HG02852 (cell line): ENCODE data around the gene KANSL2.
A peak's percentile ranks its signal among the peaks of the same experiment; 100 is the strongest.
"Not testable (repeated sequence)": the region's sequence is repeated elsewhere in the genome, so short reads cannot be mapped to it uniquely, and the experiment has no call there.

ENCODE experiments used
- ATAC-seq: cut with Tn5 transposase; IDR thresholded peaks from one replicate; pipeline ENCODE4 v1.9.1; 2021; ENCODE audit warnings: mild to moderate bottlenecking, moderate library complexity; ENCODE audit not compliant: unreplicated experiment

KANSL2 gene, protein sequence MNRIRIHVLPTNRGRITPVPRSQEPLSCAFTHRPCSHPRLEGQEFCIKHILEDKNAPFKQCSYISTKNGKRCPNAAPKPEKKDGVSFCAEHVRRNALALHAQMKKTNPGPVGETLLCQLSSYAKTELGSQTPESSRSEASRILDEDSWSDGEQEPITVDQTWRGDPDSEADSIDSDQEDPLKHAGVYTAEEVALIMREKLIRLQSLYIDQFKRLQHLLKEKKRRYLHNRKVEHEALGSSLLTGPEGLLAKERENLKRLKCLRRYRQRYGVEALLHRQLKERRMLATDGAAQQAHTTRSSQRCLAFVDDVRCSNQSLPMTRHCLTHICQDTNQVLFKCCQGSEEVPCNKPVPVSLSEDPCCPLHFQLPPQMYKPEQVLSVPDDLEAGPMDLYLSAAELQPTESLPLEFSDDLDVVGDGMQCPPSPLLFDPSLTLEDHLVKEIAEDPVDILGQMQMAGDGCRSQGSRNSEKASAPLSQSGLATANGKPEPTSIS

DNA sequence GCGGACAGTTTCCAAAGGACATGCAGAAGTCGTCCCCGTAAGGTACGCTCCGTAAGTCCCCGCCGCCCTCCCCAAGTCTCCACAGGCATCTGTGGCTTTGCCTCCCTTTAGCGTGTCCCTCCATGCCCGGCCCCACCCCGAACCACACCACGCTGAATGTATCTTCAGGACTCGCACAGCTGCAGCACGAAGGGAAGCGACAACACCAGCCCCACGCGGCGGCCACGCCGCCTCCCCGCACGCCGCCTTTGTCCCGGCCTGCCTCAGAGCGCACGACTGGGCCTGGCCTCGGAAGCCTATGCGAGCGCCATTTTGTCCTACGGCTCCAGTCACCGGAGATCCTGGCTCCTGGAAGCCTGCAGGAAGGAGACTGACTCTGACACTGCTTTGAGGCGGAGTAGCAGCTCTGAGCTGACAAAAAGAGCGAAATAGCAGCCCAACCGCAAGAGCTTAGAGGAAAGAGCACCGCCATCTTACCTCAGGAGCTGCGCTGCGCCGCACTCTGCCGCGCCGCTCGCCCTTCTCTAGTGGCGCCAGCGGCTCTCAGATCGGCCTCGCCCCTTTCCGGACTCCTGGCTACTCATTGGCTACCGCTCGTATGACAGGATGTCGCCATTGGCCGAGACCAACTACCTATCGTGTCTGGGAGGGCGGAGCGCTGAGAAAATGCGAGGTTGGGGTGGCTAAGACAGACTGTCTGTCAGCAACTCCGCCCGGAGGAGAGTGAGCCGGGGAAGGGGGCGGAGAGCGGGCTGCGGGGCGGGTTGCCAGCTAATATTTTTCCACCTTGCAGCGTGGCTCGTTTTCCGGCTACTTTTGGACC lies at the start of gene KANSL2:
KANSL2 (minus strand) TSS at position 529 of the 823 bp plus-strand sequence. CDS start 606 bp downstream, outside the sequence.
- peak; percentile 98 for ATAC-seq

DNA sequence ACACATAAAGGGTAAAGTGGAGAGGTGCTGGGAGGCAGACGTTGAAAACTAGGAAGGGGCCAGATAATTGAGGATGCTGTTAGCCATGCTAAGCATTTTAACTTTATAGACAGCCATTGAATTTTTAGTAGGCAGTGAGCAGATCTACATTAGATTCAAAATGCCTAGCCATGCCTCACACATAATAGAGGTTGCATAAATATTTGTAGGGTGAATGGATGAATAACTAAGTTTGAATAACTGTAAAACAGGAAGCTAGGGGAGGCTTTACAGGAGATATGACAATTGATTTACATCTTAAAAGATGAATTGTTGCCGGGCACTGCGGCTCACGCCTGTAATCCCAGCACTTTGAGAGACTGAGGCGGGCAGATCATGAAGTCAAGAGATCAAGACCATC lies 46.8 kb upstream of the KANSL2 start:
- ATAC-seq = no peak

DNA sequence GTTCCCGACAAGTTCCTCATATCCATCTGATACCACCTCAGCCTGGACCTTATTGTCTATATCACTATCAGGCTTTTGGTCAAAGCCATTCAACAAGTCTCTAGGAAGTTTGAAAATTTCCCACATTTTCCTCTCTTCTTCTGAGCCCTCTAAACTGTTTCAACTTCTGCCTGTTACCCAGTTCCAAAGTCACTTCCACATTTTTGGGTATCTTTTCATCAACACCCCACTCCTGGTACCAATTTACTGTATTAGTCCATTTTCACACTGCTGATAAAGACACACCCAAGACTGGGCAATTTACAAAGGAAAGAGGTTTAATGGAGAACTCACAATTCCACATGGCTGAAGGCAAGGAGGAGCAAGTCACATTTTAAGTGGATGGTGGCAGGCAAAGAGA lies 38.7 kb upstream of the KANSL2 start:
- ATAC-seq = not testable (repeated sequence)

- not testable (repeated sequence) for ATAC-seq
These were observed 38.1 kb upstream of the KANSL2 start for GRCh38 chr12:48720171-48720570.

- ATAC-seq = not testable (repeated sequence)
These were observed 37.0 kb upstream of the KANSL2 start for GRCh38 chr12:48719002-48719401.

- peak; percentile 10 for ATAC-seq
These were observed 35.2 kb upstream of the KANSL2 start for GRCh38 chr12:48717252-48717695.

DNA sequence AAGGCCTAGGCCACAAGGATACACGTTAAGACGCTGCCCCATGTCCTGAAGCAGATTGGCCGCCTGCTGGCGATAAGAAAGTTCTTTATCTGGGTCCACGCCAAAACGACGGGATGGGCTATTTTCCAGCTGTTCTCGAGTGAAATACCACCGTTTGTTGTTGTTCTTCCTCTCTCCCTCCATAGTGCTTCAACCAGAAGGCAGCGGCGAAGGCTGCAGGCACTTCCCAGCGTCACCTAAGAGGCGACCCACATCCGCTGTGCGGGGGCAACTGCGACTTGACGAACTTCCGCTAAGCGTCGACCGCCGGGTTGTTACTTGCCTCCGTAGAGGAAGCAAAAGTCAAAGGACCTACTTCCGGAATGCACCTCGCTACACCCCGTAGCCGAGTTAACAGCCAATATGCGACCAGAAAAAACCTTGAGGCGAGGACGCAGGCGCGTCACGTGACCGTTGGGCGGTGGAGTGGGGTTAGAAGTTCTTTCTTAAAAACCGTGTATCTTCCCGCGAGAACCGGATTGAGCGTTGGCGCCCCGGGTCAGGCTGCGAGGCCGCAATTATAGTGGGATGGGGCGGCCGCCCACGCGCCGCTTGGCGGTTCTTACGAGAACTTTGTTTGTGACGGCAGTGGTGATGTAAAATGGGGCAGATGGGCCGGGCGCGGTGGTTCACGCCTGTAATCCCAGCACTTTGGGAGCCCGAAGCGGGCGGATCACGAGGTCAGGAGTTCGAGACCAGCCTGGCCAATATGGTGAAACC lies 34.6 kb upstream of the KANSL2 start, which contains the start of gene CCNT1:
CCNT1 (minus strand) TSS at position 215 of the 759 bp plus-strand sequence; CDS start at position 183, 32 bp downstream.
- peak; percentile 97 for ATAC-seq

DNA sequence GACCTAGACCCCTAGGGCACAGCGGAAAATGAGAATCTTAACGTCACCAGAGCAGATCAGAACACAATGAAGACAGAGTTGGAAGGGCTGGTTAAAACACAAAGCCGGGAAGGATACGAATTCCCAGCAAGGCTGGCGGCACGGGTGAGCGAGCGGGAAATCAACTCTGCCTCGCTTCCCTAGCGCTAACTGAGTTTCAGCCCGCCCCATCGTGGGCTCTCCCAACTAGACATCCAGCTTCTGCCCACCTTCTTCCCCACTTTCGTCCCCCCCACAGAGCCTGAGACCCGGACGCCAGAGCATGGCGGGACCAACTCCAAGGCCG lies 34.1 kb upstream of the KANSL2 start:
- ATAC-seq = no peak

DNA sequence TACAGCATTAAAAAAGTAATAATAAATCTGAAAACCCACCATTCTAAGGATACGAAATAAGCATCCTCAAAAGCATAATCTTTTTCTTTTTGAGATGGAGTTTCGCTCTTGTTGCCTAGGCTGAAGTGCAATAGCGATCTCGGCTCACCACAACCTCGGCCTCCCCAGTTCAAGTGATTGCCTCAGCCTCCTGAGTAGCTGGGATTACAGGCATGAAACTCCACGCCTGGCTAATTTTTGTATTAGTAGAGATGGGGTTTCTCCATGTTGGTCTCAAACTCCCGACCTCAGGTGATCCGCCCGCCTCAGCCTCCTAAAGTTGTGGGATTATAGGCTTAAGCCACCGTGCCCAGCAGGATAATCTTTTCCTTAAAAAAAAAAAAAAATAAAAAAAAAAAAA lies 30.2 kb upstream of the KANSL2 start:
- no peak for ATAC-seq

GRCh38 chr12:48698822-48699221 lies 16.8 kb upstream of the KANSL2 start:
- not testable (repeated sequence) for ATAC-seq

GRCh38 chr12:48696626-48697025 lies 14.6 kb upstream of the KANSL2 start:
- ATAC-seq = no peak

GRCh38 chr12:48695859-48696258 lies 13.8 kb upstream of the KANSL2 start:
- ATAC-seq = no peak

DNA sequence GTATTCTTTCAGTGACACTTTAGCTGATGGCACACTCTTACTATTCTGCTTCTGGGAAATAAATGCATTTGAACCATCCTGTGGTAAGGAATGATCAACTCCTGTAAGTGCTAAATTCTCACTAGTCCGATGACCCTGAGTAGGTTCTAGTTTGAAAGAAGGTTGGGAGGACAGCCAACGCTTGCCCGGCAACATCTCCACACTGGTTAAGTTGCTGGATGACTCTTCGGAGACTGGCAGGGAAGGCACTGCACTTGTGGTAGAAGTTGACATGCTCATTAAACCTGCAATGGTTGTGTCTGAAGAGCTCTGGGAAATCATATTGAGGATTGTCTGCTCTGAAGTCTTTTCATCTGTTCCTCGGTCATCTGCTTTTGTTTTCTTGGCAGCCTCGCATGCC lies 12.0 kb upstream of the KANSL2 start:
- no peak for ATAC-seq

DNA sequence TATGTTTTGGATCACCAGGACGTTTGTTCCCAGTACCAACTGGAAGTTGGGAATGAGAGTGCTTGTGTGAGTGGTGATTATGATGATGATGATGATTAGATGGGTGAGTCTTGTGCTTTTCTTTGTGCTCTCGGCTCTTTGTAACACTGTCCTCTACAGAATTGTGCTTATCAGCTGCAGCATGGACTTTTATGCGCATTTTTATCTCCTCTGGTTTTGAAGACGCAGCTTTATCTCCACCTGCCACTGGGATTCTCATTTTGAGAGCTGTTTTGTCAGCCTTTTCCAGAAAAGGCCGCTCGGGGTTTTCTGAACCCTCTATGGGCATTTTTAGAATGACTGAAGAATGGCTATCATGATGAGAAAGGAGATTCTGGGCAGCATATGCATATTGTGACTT lies 11.5 kb upstream of the KANSL2 start:
- no peak for ATAC-seq

DNA sequence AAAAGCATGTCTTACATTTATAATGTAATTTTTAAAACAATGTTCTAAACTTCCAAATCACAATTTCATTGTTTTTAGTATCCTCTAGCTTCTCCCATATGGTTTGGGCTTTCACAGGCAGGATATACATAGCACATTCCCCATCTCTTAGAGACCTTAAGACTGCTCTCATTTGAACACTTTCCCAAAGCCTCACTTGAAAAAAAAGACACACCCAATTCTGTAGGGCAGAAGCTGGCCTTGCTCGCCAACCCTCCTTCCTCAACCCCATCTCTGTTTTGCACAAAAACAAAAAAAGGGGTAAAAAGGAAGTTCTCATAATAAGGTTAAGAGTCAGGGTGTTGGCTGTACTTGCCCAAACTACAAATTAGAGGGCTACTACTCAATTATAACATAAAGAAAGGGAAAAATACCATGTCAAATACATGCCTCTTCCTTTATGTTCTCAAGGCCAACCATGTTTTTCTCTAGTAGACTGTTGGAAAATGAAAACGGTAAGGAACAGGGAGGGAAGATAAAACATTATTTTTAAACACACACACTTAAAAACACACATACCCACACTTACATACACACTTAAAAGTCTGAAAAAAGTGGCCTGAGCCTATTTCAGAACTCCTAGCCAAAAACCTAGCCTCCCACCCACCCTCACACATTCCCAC lies 9.9 kb upstream of the KANSL2 start:
- ATAC-seq = no peak

- ATAC-seq = no peak
These were observed 9.0 kb upstream of the KANSL2 start for GRCh38 chr12:48690990-48691389.

DNA sequence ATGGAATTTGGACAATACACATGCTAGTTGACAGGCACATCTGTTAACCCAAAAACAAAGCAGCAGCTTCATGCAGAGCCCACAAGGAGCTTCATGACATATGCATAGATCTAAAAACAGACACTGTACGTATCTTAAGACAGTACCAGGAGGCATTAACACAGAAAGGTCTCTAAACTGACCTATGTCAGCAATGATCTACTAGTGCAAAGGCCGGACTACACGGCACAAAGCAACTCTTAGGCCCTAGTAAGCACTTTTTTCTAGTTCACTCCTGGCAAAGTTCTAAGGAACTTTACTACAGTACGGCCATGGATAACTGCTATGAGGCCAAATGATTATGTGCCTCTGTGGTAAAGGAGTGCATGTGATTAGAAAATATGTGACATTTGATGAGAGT lies 8.4 kb upstream of the KANSL2 start:
- no peak for ATAC-seq

GRCh38 chr12:48688836-48689235 lies 6.8 kb upstream of the KANSL2 start:
- no peak for ATAC-seq

- no peak for ATAC-seq
These were observed 5.6 kb upstream of the KANSL2 start for GRCh38 chr12:48687592-48687991.

DNA sequence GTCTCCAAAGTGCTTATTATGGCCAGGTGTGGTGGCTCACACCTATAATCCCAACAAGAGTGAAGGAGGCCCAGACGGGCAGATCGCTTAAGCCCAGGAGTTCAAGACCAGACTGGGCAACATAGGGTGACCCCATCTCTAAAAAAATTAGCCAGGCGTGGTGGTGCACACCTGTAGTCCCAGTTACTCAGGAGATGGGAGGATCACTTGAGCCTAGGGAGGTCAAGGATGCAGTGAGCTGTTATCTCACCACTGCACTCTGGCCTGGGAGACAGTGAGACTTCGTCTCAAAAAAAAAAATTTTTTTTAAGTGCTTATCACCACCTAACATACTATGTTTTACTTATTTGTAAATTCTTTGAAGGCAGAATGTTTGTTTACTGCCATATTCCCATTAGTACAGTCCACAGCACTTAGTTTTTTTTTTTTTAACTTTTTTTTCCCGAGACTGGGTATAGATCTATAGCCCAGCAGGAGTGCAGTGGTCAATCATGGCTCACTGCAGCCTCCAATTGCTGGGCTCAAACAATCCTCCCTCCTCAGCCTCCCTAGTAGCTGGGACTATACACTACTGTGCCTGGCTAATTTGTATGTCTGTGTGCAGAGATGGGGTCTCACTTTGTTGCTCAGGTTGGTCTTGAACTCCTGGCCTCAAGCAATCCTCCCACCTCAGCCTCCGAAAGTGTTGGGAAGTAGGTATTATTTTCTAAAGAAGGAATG lies 4.7 kb upstream of the KANSL2 start:
- ATAC-seq = no peak
